Activated CD4-positive, alpha-beta T cell treated with anti-CD3 and anti-CD28 coated beads, Interleukin-2, amount 10 ng/mL, durations not matched to agents 24 days and 14 days (primary cell): Measurements from ENCODE around the gene GOLGA1. TPM values are rescaled to one million over a fixed set of nuclear protein-coding genes. Genes with fewer than 3 reads are reported as not detected.
A peak's percentile ranks its signal among the peaks of the same experiment; 100 is the strongest.

ENCODE experiments used
- DNase-seq: peaks from one replicate; pipeline ENCODE4 v3.0.0; 2022
- H3K27ac Mint-ChIP-seq: one replicate; pipeline ENCODE4 v1.8.0; 2022; ENCODE audit warnings: mild to moderate bottlenecking, mixed read lengths
- H3K27me3 Mint-ChIP-seq: one replicate; pipeline ENCODE4 v1.8.0; 2022; ENCODE audit warnings: mixed read lengths
- H3K36me3 Mint-ChIP-seq: one replicate; pipeline ENCODE4 v1.8.0; 2022; ENCODE audit warnings: low read depth, mild to moderate bottlenecking, mixed read lengths
- H3K4me1 Mint-ChIP-seq: one replicate; pipeline ENCODE4 v1.8.0; 2021; ENCODE audit warnings: mixed read lengths
- H3K4me3 Mint-ChIP-seq: one replicate; pipeline ENCODE4 v1.8.0; 2022; ENCODE audit warnings: mild to moderate bottlenecking, moderate library complexity, mixed read lengths
- H3K9me3 Mint-ChIP-seq: one replicate; pipeline ENCODE4 v1.8.0; 2021; ENCODE audit warnings: mixed read lengths
- intact Hi-C: fragments of 100-400 bp; cut with micrococcal nuclease; formaldehyde crosslinking; loops from one replicate; pipeline ENCODE4 v1.15.1; 2023
- total RNA-seq: library from RNA; stranded (reverse); gene quantifications from 2 replicates; pipeline ENCODE4 v1.2.3, GENCODE V29; 2022

The GOLGA1 gene
- total RNA-seq, 1 donor from 2014 or later: 17.3 TPM

DNA sequence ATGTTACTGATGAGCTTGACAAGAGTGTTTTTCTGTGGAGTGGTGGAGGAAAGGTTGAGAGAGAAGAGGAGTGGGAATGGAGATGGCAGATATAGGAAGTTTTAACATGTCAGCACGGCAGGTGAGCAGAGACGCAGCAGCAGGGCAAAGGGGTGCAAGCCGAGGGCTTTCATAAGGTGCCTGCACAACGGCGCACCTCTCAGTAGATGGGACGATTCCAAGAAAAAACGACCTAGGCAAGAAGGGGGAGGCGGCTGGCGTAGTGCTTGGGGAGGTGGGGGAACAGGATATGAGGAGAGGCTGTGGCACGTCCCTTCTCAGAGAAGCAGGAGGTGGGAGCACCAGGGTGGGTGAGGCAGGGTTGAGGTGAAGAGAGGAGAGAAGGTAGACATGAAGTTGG, 54.4 kb downstream of the GOLGA1 start:
- no peak for DNase-seq
- Mint-ChIP-seq H3K27ac (no peak overlapping the region), H3K27me3 (no peaks in the 10 kb centered on the region), H3K36me3 (peaks cover 53% of the 10 kb centered on the region), H3K4me3 (no peak overlapping the region), H3K4me1 (no peaks in the 10 kb centered on the region), H3K9me3 (no peaks in the 10 kb centered on the region)
- intact Hi-C loops: no loop called here

DNA sequence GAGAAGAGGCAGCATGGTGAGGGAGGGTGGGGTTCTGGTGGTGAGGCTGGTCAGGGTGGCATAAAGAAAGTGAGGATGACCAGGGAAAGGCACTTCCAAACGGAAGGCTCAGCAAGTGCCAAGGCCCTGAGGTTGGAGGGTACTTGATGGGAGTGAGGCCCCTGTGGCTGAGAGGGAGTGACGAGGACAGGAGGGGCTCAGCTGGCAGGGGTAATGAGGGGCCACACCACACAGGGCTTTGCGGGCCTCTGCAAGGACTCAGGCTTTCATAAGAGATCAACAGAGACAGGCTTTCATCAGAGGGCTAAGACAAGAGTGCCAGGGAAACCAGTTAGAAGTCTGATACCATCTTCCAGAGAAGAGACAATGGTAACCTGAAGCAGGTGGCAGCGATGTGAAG, 55.3 kb downstream of the GOLGA1 start:
- DNase-seq: no peak
- Mint-ChIP-seq H3K9me3 (no peaks in the 10 kb centered on the region), H3K36me3 (peaks cover 48% of the 10 kb centered on the region), H3K4me1 (no peaks in the 10 kb centered on the region), H3K27me3 (no peaks in the 10 kb centered on the region), H3K4me3 (no peak overlapping the region), H3K27ac (no peak overlapping the region)
- intact Hi-C loops: no loop called here

DNA sequence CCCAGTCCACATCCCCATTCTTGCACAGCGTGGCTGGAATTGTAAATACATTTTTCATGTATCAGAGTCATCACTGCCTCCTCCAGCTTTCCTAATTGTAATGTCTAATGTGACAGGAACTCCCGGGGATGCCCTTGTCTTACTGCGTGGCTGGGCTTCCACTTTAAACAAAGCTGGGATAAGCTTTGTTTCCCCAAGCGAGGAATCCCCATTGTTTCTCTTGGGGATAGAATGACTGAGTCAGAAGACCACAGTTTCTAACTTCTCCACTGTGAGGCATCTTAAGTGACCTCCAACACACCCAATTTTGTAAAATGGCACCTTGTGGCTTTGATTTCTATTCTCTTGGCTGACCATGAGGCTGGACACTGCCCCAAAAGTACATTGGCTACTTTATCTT, 56.5 kb downstream of the GOLGA1 start:
- no peaks in the 10 kb centered on the region for H3K4me1 Mint-ChIP-seq
- H3K36me3 Mint-ChIP-seq: peaks cover 45% of the 10 kb centered on the region
- DNase-seq: no peak
- no peak overlapping the region for H3K4me3 Mint-ChIP-seq
- no peaks in the 10 kb centered on the region for H3K9me3 Mint-ChIP-seq
- H3K27me3 Mint-ChIP-seq: no peaks in the 10 kb centered on the region
- intact Hi-C loops: no loop called here
- H3K27ac Mint-ChIP-seq: no peak overlapping the region

DNA sequence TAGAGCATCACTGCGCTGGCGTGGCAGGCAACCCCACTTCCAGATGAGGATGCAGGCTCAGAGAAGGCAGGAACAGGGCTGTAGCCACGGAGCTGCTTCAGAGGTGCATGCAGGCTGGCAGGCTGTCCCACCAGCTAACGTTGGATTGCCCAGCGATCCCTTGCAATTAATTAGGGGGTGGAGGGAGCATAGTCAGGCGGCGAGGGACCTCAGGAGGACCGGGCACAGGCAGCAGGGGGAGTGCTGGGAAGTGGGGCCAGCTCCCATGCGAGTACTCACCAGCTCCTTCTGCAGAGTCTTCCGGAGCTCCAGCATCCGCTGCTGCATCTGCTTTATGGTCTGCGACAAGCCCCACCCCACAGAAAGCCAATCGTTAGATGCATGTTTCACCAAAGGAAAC, 58.7 kb downstream of the GOLGA1 start:
- Mint-ChIP-seq H3K27ac (no peak overlapping the region), H3K36me3 (peaks cover 51% of the 10 kb centered on the region), H3K27me3 (no peaks in the 10 kb centered on the region), H3K4me1 (peaks cover 2% of the 10 kb centered on the region), H3K9me3 (no peaks in the 10 kb centered on the region), H3K4me3 (no peak overlapping the region)
- DNase-seq: no peak
- intact Hi-C loops: no loop called here

DNA sequence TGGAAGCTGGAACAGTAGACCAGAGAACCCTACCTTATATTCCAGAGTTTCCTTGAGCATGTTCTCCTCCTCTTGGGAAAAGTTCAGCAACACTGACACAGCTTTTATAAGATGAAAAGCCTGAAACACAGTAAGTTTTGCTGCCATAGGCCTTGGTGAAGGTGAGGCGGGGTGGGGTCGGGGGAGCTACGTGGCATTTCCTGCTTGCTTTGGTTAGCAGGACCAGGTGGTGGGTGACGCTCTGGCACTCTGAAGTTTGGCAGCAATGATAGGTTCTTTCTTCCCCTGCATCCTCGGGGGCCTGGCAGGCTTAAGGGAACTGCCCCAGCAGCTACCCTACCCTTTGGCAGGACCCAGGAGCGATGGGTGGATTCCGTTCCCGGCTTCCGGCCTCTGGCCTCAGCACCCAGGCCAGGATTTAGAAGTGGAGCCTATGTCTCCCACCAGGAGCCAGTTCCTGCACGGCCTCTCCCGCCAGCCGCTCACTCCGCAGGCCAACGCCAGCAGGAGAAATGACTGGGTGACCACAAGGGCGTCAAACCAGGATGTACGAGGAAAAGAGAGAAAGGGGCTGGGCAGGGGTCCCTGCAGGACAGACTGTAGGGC, 59.6 kb downstream of the GOLGA1 start:
- no peaks in the 10 kb centered on the region for H3K27me3 Mint-ChIP-seq
- DNase-seq: no peak
- H3K27ac Mint-ChIP-seq: no peak overlapping the region
- H3K9me3 Mint-ChIP-seq: no peaks in the 10 kb centered on the region
- no peak overlapping the region for H3K4me3 Mint-ChIP-seq
- H3K36me3 Mint-ChIP-seq: peaks cover 55% of the 10 kb centered on the region
- H3K4me1 Mint-ChIP-seq: peaks cover 5% of the 10 kb centered on the region
- intact Hi-C loops: no loop called here

DNA sequence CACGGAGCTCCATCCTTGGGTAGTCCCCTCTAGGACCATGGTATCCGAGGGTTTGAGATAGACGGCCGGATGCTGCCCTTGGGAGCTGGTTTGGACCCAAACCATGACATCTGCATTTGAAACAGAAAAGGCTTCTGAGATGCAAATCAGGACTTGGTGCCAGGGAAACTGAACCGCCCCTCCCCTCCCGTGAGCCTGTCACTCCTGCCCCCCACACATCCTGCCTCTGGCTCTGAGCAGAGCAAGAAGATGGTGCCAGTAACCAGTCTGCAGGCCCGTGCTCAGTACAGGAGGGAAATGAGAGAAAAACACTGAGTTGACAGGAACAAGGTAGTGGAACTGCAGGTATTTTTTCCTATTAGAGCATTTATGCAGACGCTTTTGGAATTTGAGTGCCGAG, 60.4 kb downstream of the GOLGA1 start:
- no peak for DNase-seq
- Mint-ChIP-seq H3K9me3 (no peaks in the 10 kb centered on the region), H3K4me1 (peaks cover 5% of the 10 kb centered on the region), H3K36me3 (peaks cover 52% of the 10 kb centered on the region), H3K27me3 (no peaks in the 10 kb centered on the region), H3K27ac (no peak overlapping the region), H3K4me3 (no peak overlapping the region)
- intact Hi-C loops: no loop called here

DNA sequence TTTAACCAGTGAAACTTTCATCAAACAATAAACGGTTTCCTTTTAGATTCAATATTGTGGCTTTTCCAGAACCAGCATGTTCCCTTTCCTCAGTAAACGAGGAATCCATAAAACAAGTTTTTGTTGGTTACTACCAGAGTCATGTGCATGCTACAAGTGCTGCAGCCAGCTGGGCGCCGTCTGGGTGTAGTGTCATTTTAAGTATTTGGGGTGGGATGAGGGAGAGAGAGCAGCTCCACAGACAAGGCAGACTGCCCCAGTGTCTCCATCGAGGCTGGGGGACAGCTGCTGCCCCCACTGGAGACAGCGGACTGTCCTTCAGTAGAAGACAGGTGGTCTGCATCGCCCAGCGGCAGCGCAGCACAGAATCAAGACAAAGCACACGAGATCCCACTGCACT, 61.7 kb downstream of the GOLGA1 start:
- peaks cover 5% of the 10 kb centered on the region for H3K4me1 Mint-ChIP-seq
- no peak for DNase-seq
- intact Hi-C loops: no loop called here
- peaks cover 54% of the 10 kb centered on the region for H3K36me3 Mint-ChIP-seq
- H3K27ac Mint-ChIP-seq: no peak overlapping the region
- no peaks in the 10 kb centered on the region for H3K27me3 Mint-ChIP-seq
- no peaks in the 10 kb centered on the region for H3K9me3 Mint-ChIP-seq
- no peak overlapping the region for H3K4me3 Mint-ChIP-seq

DNA sequence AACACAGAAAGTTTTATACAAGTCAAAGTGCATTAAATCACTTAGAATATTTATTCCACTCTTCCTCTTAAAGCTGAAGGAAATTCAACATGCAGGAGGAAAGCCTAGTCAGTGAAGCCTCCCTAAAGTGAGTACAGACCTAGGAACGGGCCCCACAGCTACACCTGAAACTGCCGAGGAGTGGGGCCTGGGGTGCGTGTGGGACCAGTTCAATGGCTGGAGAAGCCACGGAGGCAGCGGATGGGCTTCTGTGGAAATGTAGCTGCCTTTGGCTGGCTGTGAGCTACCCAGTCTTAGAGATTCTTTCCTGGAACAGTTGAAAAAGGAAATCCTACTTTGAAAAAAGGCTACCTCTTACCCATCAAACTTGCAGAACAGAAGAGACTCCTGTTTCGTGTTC, 62.4 kb downstream of the GOLGA1 start:
- no peak overlapping the region for H3K4me3 Mint-ChIP-seq
- intact Hi-C loops: no loop called here
- DNase-seq: no peak
- no peak overlapping the region for H3K27ac Mint-ChIP-seq
- H3K27me3 Mint-ChIP-seq: no peaks in the 10 kb centered on the region
- peaks cover 7% of the 10 kb centered on the region for H3K4me1 Mint-ChIP-seq
- H3K36me3 Mint-ChIP-seq: peaks cover 56% of the 10 kb centered on the region
- no peaks in the 10 kb centered on the region for H3K9me3 Mint-ChIP-seq

DNA sequence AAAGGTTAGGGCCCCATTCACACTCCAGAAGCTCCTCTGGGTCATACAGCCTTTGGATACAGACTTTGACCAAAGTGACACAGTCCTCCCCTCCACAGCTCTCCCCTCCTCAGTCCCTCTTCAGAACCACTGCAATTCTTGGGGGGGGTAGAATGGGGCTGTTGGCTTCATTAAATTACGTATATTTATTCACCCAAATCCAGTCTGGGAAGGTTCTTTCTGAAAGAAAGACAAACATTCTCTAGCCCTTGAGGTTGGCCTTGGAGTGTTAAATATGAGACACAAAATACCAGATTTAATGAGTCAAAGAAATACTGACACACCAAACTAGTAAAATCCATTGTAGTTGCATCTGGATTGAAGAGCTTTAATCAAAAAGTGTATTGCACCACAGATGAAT, 62.9 kb downstream of the GOLGA1 start:
- Mint-ChIP-seq H3K27me3 (no peaks in the 10 kb centered on the region), H3K9me3 (no peaks in the 10 kb centered on the region), H3K4me1 (peaks cover 12% of the 10 kb centered on the region), H3K4me3 (no peak overlapping the region), H3K36me3 (peaks cover 61% of the 10 kb centered on the region), H3K27ac (no peak overlapping the region)
- intact Hi-C loops: no loop called here
- no peak for DNase-seq

DNA sequence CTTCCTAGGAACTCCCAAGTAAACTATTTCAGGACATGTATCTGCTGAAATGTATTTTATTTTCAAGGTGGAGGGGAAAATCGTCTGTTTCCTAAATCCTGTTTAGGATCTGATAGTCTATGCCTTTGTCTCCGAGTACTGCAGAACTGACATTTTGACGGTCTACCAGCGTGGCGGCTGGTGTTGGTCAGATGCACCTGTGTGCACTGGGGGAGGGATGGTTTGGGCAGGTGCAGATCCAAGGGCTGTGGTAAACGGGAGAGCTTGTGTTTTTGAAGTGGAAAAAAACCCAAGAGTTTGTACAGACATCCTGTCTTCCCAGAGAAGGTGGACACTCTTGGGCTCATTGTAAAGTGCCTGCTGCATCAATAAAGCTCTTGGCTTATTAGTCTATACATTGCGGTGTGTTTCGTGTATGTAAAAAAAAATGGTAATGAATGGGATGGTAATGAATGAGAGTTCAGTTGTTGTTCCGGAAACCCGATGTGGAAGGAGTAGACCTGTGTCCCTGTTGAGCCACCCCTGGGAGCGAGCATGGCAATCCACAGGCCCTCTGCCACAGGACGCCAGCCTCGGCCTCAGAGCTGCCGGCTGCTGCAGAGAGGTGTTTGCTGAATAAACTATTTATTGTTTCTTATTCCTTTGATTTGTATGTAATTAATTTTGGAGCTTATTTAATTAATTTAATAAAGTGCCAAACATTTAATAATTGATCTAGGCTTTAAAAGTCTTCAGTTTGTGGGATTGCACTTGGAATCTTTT, 63.7 kb downstream of the GOLGA1 start:
- Mint-ChIP-seq H3K4me3 (no peak overlapping the region), H3K27ac (peak overlapping the region; percentile 21), H3K27me3 (no peaks in the 10 kb centered on the region), H3K4me1 (peaks cover 15% of the 10 kb centered on the region), H3K36me3 (peaks cover 66% of the 10 kb centered on the region), H3K9me3 (no peaks in the 10 kb centered on the region)
- intact Hi-C loops: no loop called here
- no peak for DNase-seq

DNA sequence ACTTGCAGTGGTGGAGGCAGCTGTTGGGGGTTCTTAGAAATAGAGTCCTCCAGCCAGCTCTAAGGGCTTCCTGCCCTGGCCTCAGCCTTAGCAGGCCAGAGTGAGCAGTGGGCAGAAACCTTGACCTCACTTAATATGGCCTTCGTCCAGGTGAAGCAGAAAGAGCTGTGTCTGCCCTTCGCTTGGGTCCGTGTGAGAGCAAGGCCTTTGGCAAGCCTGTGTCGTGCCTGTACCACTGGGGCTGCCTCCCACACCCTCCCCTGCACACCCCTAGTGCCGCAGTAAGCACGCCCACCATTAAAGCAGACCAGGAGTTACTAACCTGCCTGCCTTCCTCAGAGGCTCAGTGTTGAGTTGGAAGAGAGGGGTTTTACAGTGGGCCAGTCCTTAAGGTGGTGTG, 65.4 kb downstream of the GOLGA1 start:
- Mint-ChIP-seq H3K27ac (peak overlapping the region; percentile 11), H3K4me1 (peaks cover 32% of the 10 kb centered on the region)

DNA sequence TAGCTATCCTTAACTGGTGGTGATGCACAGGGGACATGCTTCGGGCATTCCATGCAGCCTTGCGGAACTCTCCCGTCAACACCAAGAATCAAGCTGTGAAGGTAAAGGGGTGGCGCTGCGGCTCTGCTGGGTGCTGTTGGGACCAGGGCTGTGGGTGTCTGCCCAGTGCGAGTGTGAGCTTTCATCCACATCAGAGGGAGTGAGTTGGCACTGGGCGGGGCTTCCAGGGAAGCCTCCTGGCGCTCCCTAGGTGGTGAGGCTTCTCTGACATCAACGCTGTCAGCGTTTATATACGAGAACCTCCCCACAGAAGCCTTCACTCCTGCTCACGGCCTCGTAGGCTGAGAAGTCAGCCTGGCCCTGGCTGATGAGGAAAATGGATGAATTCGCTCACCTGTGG, 67.2 kb downstream of the GOLGA1 start:
- Mint-ChIP-seq H3K27me3 (no peaks in the 10 kb centered on the region), H3K4me1 (peaks cover 38% of the 10 kb centered on the region), H3K4me3 (no peak overlapping the region), H3K9me3 (no peaks in the 10 kb centered on the region), H3K36me3 (peaks cover 70% of the 10 kb centered on the region), H3K27ac (no peak overlapping the region)
- no peak for DNase-seq
- intact Hi-C loops: no loop called here

More for the DNA sequence above, 65.4 kb downstream of the GOLGA1 start:
- Mint-ChIP-seq H3K36me3 (peaks cover 76% of the 10 kb centered on the region), H3K4me3 (no peak overlapping the region), H3K27me3 (no peaks in the 10 kb centered on the region), H3K9me3 (no peaks in the 10 kb centered on the region)
- intact Hi-C loops: no loop called here
- DNase-seq: no peak

DNA sequence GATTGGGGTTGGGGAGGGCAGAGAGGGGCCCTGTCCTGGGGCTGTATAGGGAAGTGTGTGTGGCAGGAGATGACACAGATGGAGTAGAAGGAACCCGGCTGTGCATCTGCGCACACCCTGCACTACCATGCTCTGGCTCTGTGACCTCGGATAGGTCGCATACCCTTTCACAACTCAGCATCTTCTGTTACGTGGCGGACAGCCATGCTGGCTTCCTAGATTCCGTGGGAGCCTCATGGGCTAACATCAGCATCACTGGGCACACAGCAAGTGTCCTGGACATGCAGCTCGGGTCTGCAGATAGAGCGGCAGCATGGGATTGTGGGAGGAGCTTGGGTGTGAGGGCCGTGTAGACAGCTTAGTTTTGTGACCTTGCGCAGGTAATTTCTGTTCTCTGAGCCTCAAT, 69.7 kb downstream of the GOLGA1 start:
- H3K4me1 Mint-ChIP-seq: peaks cover 42% of the 10 kb centered on the region
- DNase-seq: no peak
- H3K4me3 Mint-ChIP-seq: peak overlapping the region; percentile 99
- H3K27ac Mint-ChIP-seq: peak overlapping the region; percentile 99
- intact Hi-C loops: loop anchor here (2.0 kb wide), 1 partner anchor 24 kb away; no protein-coding TSS in a partner anchor
- no peaks in the 10 kb centered on the region for H3K9me3 Mint-ChIP-seq
- H3K36me3 Mint-ChIP-seq: peaks cover 61% of the 10 kb centered on the region
- no peaks in the 10 kb centered on the region for H3K27me3 Mint-ChIP-seq

DNA sequence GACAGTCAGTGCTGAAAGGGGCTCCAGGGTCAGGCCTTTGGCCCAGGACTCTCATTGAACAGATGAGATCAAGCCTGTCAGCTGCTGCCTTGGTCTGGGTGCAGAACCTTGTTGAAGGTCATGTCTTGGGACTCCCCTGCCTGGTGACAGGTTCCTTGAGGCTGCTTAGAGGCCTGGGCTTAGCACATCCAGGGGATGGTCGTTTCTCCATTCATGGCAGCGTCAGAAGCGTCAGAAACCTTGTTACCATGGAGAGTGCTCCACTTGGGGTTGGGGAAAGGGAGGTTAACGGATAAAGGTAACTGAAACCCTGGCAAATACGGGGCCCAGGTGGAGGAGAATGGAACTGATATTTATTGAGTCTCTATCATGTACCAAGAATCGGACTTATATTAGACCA, 70.2 kb downstream of the GOLGA1 start:
- H3K4me1 Mint-ChIP-seq: peaks cover 42% of the 10 kb centered on the region
- H3K27ac Mint-ChIP-seq: peak overlapping the region; percentile 99
- H3K4me3 Mint-ChIP-seq: peak overlapping the region; percentile 99
- no peak for DNase-seq
- no peaks in the 10 kb centered on the region for H3K27me3 Mint-ChIP-seq
- intact Hi-C loops: loop anchor here (1.0 to 2.0 kb wide), 6 partner anchors 8 to 319 kb away; partner anchors contain the start of genes ARPC5L, GOLGA1, PPP6C and SCAI
- no peaks in the 10 kb centered on the region for H3K9me3 Mint-ChIP-seq
- peaks cover 58% of the 10 kb centered on the region for H3K36me3 Mint-ChIP-seq
